HG02973 (cell line): ENCODE data around the gene UGT1A4.

Experiments
- ATAC-seq: cut with Tn5 transposase; IDR thresholded peaks from one replicate; pipeline ENCODE4 v1.9.1; 2021; ENCODE audit warnings: moderate library complexity; ENCODE audit not compliant: unreplicated experiment

UGT1A4 gene

DNA sequence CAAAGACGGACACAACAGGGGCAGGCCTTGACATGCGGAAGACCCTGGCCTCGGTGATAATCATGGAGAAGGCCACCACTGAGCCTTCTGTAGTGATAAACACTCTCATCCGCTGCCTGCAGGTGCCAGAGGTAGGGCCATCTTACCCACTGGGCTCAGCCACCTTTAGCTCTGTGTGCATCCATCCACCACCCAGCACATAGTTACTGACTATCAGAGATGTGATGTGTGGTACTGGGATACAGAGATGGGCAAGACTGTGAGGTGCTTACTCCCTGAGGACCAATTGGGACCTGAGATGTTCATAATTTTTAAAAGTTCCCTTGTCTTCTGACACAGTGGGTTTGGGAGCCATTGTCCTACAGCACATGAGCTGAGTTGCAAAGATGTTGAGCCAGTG, 61.2 kb downstream of the UGT1A4 start:
- ATAC-seq, result no peak

DNA sequence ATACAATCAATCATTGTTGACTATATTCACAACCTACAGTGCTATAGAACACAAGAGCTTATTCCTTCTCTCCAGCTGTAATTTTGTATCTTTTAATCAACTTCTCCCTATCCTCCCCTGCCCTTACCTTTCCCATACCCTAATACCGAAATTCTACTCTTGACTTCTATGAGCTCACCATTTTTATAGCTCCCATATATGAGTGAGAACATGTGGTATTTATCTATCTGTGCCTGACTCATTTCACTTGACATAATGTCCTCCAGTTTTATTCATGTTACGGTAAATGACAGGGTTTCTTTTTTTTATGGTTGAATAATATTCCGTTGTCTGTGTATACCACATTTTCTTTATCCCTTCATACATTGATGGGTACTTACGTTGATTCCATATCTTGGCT, 62.2 kb downstream of the UGT1A4 start:
- no peak for ATAC-seq

DNA sequence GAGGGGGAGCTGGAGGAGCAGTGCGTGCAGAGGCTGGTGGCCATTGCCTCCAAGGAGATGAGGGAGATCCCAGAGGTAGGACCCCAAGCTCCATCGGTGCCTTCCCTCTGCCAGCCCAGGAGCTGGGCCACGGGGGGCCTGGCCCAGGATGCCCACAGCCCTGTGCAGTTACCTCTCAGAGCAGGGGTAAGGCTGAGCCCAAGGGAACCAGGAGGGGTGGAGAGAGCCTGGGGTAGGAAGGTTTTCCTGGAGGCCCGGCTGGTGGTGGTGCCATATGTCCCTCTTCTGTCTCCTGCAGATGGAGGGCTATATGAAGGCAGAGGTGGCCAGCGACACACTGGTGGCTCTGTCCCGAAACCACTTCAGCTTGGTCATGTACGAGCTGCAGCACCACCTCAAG, 71.0 kb downstream of the UGT1A4 start:
- ATAC-seq, result no peak

DNA sequence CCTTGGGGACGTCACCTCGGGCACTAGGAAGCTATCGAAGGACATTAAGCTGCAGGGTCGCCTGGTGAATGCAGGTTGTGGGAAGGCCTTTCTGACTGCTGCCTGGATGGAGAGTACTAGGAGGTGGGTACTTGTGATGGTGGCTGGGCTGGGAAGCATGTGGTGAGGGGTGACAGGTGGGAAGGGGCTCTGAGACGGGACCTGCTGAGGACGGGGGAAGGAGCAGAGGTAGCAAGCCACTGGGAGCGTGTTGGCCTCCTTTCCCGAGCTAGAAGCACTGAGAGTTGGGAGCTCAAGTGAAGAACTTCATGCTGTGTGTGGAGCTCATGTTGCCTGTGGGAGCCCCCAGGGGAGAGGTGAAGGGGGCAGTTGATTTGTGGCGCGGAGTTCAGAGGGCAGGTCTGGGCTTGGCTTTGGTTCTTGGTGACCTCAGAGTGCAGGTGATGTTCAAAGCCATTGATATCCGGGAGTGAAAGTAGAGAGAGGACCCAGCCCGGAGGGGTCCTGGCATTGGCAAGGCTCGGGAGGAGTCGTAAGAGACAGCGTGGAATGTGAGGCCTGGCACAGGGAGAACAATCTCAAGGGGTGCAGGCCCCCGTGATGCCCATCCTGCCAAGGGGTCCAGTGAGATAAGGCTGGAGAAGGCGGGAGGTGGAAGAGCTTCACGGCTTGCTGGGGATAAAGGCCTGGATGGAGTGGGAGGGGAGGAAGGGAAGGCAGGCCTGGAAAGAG, 72.8 kb downstream of the UGT1A4 start:
- ATAC-seq, result no peak

DNA sequence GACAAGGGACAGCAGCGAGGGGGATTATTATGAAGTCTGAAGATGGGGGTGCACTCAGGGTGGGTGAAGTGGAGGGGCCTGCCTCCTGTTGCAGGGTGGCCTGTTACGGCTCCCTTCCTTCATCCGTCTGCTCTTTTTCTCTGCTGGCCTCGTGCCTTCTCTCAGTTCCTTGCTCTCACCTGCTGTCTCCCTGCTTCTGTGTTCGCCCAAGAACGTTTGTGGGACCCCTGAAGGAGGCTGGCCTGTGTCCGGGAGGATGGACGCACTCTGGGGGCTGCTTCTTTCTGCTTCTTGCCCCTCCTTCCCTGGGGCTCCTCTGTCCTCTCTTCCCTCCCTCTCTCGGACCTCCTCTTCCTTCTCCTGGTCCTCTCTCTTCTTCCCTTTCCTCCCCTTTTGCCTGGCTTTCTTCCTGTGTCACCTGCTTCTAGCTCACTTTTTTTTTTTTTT, 73.4 kb downstream of the UGT1A4 start:
- no peak for ATAC-seq

DNA sequence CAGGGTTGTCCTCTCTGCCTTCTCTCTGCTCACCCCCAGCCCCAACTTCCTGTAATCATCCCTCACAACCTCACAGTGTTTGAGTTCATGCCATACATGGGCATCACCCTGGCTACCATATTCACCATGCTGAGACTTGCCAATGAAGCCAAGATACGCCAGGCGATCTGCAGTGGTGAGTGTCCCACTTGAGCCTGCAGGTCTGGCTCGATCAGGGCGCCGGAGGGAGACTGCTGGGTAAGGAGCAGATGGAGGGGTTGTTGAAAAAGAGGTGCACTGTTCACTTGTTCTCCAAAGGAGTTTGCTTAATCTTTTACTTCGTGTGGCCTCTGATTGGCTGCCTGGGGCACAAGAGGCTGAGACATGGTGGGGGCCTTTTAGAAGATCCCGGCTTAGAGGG, 74.2 kb downstream of the UGT1A4 start:
- no peak for ATAC-seq

DNA sequence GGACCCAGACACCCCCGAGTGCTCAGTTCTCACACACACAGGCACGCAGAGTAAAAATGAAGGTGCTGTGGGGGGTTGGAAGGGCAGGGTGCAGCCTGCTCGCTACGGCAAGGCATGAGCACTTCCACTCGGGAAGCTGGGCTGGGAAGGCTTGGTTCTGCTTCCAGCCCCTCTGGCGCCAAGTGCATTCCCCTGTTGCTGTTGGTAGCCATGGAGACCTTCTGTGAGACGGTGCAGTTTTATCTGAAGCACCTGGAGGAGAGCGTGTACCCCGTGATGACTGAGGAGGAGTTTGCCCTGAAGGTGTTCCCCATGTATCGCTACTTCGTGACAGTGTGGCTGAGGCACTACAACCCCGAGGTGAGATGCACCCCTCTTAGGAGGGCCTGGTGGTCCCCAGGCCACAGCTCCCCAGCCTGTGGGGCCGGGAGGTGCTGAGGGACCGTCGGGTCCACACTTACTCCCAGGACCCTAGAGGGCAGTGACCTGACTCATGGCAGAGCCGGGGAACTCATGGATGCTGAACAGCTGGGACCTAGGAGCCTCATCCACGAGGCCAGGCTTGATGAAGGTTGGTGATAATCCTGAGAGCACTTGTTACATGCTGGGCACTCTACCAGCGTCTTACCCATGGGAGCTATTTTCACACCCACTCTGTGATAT, 75.1 kb downstream of the UGT1A4 start:
- no peak for ATAC-seq

DNA sequence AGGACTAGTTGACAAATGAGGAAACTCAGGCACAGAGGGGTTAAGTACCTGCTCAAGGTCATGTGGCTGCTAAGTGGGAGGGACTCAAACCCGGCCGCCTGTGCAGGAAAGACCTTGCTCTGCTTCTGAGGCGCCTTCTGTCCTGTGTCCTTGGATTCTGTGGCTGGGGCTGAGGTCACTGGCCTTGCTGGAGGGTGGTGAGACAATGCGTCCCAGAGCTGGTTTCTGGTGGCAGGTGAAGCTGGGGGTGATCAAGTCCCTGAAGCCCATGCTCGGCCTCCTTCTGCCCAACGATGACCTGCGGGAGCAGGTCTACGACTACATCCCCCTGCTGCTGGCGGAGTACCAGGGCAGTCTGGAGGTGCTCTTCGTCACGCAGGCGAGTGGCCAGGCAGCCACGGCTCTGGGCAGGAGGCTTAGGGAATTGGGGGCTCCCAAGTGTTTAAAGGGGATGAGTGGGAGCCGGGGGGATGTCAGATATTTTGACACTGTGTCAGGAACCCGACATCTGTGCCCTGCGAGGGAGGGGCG, 75.7 kb downstream of the UGT1A4 start:
- no peak for ATAC-seq

DNA sequence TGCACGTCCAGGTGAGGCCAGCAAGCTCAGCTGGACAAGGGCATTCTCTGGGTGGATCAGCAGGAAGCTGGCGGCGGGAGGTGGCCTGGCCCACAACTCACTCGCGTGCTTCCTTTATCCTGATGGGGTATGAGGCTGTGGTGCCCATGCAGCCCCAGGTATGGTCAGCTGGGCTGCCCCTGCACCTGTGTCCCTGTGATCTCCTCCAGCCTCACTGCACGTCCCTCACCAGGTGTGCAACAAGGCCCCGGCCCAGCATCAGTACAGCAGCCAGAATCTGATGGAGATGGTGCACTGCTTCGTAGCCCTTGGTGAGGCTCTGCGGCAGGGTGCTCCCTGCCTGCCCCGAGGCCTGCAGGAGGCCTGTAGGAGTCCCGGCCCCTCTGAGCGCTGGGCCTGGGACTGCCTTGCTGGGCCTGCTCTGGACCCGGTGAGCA, 77.2 kb downstream of the UGT1A4 start:
- no peak for ATAC-seq

DNA sequence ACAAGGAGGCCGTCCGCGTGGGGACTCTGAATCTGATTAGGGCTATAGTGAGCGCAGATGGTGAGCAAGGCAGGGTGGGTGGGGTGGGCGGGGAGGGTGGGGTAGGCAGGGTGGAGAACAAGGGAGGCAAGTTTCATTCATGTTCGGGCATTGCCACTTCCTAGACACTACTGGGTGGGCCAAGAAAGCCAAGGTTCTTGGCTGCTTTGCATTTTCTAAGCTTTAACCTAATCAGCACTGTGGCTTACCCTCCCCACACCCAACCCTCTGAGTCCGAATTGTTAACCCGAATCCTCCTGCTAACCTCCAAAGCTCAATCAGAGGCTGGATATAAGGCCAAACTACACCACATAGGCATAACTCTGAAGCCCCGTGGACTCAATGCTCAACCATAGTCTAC, 77.7 kb downstream of the UGT1A4 start:
- ATAC-seq, result no peak

DNA sequence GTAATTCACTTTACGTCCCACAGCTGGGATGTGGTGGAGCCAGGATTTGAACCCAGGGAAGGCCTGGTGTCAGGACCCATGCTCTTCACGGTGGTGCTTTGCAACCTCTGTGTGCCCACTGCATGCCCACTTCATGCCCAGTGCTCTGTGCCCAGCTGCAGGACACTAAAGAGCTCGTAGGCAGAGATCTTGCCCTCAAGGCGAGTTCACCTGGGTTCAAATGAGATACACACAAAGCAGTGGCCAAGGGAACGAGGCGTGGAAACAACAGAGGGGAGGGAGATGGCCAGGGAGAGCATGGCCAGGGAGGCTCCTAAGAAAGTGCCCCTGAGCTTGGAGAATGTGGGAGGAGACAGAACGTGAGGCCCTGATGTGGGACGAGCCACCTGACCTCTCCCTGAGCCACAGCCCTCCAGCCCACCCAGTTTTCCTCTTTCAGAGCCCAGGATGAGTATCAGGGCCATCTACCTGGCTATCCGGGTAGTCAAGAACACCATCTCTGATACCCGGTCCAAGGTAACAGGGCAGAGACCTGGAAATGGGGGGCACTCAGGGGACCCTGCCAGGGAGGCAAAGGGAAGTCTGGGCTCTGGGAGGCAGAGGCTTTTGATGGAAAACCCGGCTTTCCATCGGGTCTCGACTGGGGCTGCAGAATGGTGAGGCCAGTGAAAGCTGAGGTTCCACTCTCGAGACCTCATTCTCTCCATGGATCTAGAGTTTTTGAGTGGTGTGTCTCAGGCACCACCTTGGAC, 80.0 kb downstream of the UGT1A4 start:
- ATAC-seq, result no peak

DNA sequence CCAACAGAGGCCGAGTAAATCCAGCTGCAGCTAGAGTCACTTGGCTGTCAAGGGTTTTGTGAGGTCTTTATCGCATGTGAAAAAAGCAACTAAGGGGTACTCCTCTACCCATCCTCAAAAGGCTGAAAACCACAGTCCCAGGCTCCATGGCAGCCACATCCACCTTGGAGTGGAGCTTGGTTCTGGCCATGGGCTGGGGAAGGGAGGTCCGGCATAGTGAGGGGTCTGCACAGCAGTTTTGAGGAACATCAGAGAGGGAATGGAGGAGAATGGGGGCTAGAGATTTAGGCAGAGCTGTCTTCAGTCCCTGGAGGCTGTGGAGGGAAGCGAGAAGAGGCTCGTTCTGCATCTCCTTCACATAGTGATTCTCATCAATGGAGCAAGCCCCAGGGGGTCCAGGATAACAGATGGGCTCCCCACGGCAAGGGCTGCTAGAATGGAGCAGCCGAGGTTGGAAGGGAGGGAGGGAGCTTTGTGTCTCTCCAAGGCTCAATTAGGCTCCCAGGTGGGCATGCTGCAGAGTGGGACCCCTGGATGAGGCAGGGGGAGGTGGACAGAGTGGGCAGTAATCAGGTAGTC, 80.6 kb downstream of the UGT1A4 start:
- no peak for ATAC-seq

DNA sequence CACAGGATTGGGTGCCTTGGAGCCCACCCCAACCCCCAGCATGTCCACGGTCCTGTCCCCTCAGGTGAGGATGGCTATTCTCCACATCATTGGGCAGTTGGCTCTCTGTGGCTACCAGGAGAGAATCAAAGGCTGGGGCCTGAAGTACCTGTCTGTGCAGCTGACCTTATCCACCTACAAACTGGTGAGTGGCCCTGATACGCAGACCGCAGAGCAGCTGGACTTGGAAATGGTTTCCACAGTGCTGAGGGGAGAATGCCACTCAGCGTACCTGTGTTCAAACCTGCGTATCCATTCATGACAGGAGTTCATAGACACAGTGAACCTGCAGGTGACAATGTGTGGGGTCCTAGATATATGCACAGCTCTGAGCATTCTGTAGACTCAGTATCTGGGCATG, 81.2 kb downstream of the UGT1A4 start:
- ATAC-seq, result no peak

DNA sequence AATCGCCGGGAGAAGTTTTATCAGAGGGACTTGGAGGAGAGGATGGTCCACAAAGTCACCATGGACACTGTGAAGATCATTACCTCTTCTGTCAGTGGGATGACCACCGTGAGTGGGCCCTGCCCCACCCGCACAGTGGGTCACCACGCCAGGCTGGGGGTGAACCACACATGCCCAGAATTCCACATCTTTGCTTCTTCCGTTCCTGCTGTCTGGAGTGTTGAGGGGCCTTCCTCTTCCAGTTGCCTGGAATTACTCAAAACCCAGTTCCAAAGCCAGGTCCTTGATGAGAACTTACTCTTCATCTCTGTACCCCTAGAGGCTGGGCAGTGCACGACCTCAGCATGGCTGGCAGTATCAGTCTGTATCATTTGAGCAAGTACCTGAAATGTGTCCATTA, 81.7 kb downstream of the UGT1A4 start:
- no peak for ATAC-seq

DNA sequence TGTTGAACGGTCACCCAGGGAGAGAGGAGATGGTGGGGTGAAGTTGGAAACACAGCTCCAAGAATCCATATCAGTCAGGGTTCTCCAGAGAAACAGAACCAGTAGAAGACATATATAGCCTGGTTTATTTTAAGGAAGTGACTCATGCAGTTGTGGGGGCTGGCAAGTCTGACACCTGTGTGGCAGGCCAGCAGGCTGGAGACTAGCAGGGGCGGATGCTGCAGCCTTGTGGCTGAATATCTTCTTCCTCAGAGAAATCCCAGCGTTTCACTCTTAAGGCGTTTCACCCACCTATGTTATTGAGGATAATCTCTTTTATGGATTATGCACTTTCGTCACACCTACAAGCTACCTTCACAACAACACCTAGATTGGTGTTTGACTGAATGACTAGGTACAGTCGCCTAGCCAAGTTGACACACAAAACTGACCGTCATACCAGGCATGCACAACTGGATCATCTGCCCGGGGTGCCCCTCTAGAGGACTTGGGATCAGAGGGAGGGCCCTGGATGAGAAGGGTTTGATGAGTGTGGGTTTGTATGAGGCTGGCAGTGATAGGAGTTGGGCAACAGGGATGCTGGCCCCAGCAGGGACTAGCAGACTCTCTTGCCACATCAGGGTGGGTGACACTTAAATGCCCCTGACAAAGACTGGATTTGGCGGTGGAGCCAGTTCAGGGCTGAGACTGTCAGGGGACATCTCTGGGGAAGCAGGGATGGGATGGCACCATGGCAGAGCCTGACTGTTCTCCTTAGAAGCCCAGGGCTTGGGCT, 83.0 kb downstream of the UGT1A4 start:
- ATAC-seq, result no peak

DNA sequence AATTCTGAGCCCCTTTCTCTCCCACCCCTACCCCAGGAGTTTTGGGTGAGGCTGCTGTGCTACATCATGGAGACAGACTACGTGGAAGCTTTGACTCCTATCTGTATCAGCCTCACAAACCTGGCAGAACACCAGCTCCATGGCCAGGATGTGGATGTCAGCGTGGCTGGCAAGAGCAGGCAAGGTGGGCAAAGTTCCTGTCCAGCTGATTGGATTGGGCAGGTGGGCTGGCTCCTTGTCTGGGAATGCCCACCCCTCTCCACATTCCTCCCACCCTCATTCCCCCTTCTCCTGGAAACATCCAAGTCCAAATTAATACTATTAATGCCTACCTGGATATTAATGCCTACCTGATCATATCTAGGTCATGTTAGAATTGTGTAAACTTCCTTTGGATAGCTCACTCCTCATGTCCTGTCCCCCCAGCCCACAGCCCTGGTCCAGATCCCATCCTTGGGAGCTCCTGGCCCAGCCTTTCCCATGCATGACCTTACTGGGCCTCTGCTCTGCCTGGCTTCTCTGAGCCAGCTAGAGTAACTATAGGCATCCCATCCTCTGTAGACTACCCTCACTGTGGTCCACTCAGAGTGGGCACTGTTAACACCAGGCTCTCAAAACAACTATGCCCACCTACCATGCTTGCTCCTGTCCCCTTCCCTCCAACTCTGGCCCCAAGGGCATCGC, 83.7 kb downstream of the UGT1A4 start:
- no peak for ATAC-seq

DNA sequence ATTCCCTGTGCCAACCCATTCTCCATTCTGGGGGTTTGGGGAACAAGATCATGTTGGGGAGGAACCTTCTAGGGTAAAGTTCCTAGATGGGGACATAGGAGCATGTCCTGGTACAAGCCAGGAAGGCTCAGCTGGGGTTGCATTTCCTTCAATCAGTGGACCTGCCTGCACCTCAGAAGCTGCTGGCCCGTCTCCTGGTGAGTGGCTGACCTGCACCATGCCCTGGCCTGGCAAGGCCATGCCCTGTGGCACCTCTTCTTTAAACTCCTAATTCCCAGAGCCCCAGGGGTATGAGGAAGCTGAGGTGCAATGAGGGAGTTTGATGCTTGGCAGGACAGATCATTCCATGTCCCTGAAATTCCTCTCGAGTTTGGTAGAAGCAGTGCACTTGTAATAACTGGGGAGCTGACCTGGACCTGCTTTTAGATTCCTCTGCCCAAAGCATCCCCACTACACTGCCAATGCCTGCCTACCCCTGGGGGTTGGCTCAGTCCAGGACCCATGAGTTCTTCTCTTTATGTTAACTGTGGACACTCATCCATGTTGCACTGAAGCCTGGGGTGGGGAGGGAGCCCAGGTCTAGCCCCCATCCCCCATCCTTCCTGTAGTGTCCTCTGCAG, 84.9 kb downstream of the UGT1A4 start:
- ATAC-seq, result no peak

DNA sequence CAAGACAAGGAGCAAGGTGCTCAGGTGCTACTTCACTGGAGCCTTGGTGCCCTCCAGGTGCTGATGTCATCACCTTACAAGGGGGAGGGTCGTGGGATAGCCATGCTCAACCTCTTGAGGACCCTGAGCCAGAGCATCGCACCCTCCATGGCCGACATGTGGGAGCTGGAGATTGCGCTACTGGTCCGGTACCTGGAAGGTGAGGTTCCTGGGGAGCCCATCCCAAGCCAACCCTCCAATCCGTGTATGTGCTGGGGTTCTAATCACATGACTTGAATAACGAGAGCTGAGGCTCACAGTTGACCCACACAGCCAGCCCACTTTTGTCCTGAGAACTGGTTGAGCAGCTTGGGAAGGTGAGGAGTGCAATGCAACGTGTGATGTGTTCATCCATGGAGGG, 85.5 kb downstream of the UGT1A4 start:
- ATAC-seq, result no peak

DNA sequence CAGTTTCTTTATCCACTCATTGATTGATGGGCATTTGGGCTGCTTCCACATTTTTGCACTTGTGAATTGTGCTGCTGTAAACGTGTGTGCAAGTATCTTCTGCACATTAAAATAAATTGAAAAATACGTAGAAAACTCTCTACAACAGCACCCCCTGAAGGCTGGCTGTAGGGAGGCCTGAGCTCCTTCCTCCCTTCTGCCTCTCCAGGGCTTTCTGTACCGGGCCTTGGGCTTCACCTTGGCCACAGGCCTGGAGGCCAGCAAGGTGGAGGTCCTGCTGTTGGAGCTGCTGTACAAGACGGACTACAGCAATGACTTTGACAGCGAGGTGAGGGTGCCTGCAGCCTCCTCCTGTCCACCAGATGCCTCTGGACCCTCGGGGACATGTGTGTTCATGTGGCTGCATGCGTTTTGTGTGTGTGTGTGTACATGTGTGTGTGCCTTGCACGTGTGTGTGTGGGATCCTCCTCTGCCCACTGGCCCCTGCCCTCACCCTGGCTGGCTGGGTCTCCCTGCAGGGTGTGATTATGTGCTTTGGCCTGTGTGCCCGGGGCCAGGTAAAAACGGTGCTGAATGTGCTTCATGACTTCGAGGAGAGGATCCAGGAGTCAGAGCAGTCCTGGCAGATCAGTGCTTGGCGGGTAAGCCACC, 88.8 kb downstream of the UGT1A4 start:
- no peak for ATAC-seq
